Hematopoietic multipotent progenitor cell treated with erythropoietin and hydrocortisone succinate and interleukin-3 and kit ligand, for 8 days (in vitro differentiated cells): Measurements from ENCODE around the gene DLG2.
A peak's percentile ranks its signal among the peaks of the same experiment; 100 is the strongest.
"Not testable (repeated sequence)": the region's sequence is repeated elsewhere in the genome, so short reads cannot be mapped to it uniquely, and the experiment has no call there.

Source experiments
- DNase-seq: peaks from one replicate; pipeline ENCODE4 v3.0.0-alpha.2; 2015

DLG2 gene

GRCh38 chr11:85634747-85635146, 7.6 kb upstream of the DLG2 start:
- no peak for DNase-seq

GRCh38 chr11:85628771-85629341, 1.7 kb upstream of the DLG2 start:
- no peak for DNase-seq

GRCh38 chr11:85627998-85628770, 1.0 kb upstream of the DLG2 start, which contains the start of gene TMEM126B:
Gene TMEM126B (plus strand): TSS chr11:85628593. CDS start chr11:85628608, 15 bp downstream.
- DNase-seq = peak; percentile 98

GRCh38 chr11:85626496-85626895, 648 bp downstream of the DLG2 start:
- DNase-seq = no peak

GRCh38 chr11:85620256-85620655, 6.9 kb downstream of the DLG2 start:
- no peak for DNase-seq

- no peak for DNase-seq
Observed at GRCh38 chr11:85619499-85619898, 7.6 kb downstream of the DLG2 start.

GRCh38 chr11:85611643-85612042, 15.5 kb downstream of the DLG2 start:
- DNase-seq = not testable (repeated sequence)

GRCh38 chr11:85609286-85609685, 17.9 kb downstream of the DLG2 start:
- not testable (repeated sequence) for DNase-seq

GRCh38 chr11:85608621-85609020, 18.5 kb downstream of the DLG2 start:
- DNase-seq = not testable (repeated sequence)

- DNase-seq = not testable (repeated sequence)
Observed at GRCh38 chr11:85606237-85606636, 20.9 kb downstream of the DLG2 start.

GRCh38 chr11:85603220-85603619, 23.9 kb downstream of the DLG2 start:
- no peak for DNase-seq

- DNase-seq = no peak
Observed at GRCh38 chr11:85602526-85603213, 24.5 kb downstream of the DLG2 start.

GRCh38 chr11:85599083-85599482, 28.1 kb downstream of the DLG2 start:
- no peak for DNase-seq

- no peak for DNase-seq
Observed at GRCh38 chr11:85596886-85597285, 30.3 kb downstream of the DLG2 start.

- peak; percentile 70 for DNase-seq
Observed at GRCh38 chr11:85595285-85595884, 31.8 kb downstream of the DLG2 start.

GRCh38 chr11:85590848-85591483, 36.2 kb downstream of the DLG2 start:
- peak; percentile 24 for DNase-seq

- DNase-seq = no peak
Observed at GRCh38 chr11:85589373-85589772, 37.8 kb downstream of the DLG2 start.

- no peak for DNase-seq
Observed at GRCh38 chr11:85582111-85582510, 45.0 kb downstream of the DLG2 start.

- DNase-seq = no peak
Observed at GRCh38 chr11:85575388-85575787, 51.8 kb downstream of the DLG2 start.

GRCh38 chr11:85572056-85572455, 55.1 kb downstream of the DLG2 start:
- DNase-seq = no peak

- no peak for DNase-seq
Observed at GRCh38 chr11:85569525-85569924, 57.6 kb downstream of the DLG2 start.

GRCh38 chr11:85558411-85558810, 68.7 kb downstream of the DLG2 start:
- no peak for DNase-seq

- no peak for DNase-seq
Observed at GRCh38 chr11:85551881-85552280, 75.3 kb downstream of the DLG2 start.
